GM21447 (cell line): ENCODE measurements around the gene PRM2.

ENCODE experiments used
- ATAC-seq: cut with Tn5 transposase; IDR thresholded peaks from one replicate; pipeline ENCODE4 v1.9.1; 2021; ENCODE audit not compliant: unreplicated experiment

Gene PRM2, protein sequence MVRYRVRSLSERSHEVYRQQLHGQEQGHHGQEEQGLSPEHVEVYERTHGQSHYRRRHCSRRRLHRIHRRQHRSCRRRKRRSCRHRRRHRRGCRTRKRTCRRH

DNA sequence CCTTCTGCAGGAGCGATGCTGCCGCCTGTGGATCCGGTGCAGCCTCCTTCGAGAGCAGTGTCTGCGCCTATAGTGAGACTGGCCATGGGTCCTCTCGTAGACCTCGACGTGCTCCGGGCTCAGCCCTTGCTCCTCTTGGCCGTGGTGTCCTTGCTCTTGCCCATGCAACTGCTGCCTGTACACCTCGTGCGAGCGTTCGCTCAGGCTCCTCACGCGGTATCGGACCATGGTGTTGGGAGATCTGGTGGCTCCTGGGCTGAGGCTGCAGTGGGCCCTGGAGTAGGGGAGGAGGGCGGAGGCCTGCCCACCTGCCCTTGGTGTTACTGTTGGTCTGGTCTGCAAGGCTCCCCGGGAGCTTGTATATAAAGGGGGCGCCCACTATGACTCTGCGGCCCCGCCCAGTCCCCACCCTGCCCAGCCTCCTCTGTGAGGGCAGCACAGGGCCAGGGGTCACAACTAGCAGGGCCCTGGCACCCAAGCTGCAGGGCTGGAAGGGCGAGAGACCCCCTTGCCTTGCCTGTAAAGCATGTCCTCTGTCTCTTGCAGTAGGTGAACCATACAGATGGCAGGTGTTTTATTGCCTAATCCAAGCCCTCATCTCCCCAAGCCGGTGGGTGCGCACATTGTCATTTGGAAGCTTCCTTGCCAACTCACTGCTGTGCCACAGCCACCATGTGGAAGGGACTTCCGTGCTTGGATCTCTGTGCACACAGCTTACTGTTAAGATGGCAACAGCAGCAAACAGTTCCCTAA lies at the start of gene PRM2:
PRM2 (minus strand) TSS at position 338 of the 753 bp plus-strand sequence; CDS start at position 228, 110 bp downstream.
- ATAC-seq: no peak

DNA sequence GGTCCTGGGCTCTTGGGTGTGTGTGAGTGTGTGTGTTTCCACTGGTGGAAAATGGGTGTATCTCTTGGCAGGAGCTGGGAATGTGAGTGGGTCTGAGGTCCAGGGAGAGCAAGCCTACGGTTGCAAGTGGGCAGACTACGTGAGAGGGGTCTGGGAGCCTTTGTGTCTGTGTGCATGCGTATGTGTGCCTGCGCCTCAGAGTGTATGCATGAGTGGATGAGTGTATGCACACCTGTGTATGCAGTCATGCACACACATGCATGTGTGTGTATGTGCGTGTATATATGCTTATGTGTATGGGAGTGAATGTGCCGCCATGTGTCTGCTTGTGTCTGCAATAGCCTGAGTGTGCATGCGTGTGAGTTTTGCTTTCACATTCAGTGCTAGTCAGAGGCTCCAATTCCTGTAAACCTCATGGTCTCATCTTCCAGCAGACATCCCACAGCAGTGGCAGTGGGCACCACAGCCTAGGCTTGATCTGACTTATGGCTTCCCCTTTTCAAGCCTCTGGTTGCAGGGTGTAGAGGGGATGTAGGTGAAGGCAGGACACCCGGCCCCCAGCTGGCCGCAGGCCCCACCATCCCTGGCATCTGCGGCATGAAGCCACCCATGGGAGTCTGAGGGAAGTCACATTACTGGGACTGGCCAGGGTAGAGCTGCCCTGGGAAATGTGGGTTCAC lies 49.3 kb upstream of the PRM2 start:
- no peak for ATAC-seq

DNA sequence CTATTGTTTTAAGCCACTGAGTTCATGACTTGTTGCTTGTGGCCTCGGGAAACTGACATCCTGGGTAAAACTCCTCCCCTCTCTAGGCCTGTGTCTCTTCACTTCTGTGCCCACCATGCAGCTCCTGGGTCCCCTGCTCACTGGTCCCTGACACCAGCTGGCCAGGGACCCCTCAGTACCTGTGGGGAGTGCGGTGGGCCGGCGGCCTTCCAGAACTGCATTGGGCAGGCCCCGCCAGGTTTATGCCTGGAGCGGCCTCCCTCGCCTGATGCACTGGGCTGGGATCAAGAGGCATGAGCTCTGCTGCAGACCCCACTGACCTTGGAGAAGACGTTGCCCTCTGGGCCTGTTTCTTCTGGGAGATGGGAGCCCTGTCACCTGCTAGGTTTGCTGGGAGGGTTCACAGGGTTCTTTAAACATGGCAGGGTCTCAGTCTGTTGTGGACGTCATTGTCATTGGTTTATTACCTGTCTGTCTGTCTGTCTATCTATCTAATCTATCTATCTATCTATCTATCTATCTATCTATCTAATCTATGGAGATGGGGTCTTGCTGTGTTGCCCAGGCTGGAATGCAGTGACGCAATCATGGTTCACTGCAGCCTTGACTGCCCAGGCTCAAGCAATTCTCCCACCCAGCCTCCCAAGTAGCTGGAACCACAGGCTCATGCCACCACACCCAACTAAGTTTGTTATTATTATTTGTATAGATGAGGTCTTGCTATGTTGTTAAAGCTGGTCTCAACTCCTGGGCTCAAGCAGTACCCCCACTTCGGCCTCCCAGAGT lies 47.5 kb upstream of the PRM2 start:
- ATAC-seq: no peak

DNA sequence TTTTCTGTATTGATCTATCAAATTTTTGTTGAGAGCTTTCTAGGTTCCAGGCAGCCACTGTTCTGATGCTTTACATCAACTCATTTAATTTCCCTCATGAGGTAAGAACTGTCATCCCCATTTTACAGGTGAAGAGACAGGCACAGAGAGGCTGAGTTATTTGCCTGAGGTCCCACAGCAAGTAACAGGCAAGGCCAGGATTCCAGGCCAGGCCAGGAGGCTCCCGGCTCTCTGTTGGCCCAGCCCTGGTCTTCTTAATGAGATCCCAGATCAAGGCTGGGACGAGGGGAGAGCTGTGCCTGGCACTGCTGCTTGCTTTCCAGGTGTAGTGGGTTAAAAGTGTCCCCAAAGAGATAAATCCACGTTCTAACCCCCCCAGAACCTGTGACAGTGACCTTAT lies 46.5 kb upstream of the PRM2 start:
- no peak for ATAC-seq

DNA sequence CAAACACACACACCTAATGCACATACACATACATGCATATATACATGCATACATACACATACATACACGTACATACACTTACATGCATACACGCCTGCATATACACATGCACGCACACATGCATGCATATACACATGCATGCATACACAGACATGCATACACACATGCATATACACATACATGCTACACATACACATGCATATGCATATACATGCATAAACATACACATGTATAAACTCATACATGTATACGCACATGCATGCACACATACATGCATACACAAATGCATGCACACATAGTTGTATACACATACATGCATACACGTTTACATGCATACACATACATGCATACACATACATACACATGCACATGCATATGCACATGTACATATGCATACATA lies 45.4 kb upstream of the PRM2 start:
- no peak for ATAC-seq

DNA sequence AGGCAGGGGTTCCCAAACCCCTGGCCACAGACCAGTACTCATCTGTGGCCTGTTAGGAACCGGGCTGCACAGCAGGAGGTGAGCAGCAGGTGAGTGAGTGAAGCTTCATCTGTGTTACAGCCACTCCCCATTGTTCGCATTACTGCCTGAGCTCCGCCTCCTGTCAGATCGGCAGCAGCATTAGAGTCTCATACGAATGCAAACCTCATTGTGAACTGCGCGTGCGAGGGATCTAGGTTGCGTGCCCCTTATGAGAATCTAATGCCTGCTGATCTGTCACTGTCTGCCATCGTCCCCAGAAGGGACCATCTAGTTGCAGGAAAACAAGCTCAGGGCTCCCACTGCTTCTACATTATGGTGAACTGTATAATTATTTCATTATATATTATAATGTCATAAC lies 43.9 kb upstream of the PRM2 start:
- no peak for ATAC-seq

DNA sequence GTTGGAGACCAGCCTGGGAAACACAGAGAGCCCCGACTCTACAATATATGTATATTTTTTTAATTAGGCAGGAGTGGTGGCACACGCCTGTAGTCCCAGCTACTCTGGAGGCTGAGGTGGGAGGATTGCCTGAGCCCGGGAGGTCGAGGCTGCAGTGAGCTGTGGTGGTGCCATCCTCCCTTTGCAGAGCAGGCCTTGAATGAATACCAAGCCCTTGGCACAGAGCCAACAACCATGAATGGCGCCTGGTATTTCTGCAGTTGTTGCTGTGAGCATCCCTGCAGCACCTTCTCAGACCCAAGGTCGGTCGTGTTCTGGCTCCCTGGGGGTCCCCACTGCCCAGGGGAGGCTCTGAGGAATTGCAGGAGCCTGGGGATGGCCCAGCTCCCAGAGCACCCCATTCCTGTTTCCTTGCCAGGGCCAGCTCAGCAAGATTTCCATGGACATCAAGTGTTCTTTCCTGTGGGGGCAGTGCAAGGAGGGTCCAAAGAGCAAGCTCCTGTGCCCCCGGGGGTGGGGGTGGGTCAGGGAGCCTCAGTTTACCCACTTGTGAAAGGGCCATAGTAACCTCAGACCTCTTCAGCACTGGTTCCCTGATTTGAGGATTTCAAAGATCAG lies 43.4 kb upstream of the PRM2 start:
- no peak for ATAC-seq

DNA sequence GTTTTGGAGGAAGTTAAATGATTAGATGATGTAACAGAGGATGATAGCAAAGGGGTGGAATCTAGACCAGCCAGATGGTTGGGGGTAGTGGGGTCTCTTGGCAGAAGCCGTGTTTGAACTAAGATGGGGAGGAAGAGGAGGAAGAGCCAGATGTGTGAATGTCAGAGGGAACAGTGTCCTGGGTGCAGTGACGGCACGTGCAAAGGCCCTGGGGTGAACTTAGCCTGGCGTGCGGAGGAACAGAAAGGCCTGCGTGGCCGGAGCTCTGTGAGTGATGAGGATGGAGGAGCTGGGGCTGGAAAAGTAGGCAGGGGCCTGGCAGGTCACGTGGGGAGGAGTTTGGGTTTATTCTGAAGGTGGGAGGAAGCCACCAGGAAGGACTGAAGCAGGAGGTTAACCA lies 42.5 kb upstream of the PRM2 start:
- no peak for ATAC-seq

DNA sequence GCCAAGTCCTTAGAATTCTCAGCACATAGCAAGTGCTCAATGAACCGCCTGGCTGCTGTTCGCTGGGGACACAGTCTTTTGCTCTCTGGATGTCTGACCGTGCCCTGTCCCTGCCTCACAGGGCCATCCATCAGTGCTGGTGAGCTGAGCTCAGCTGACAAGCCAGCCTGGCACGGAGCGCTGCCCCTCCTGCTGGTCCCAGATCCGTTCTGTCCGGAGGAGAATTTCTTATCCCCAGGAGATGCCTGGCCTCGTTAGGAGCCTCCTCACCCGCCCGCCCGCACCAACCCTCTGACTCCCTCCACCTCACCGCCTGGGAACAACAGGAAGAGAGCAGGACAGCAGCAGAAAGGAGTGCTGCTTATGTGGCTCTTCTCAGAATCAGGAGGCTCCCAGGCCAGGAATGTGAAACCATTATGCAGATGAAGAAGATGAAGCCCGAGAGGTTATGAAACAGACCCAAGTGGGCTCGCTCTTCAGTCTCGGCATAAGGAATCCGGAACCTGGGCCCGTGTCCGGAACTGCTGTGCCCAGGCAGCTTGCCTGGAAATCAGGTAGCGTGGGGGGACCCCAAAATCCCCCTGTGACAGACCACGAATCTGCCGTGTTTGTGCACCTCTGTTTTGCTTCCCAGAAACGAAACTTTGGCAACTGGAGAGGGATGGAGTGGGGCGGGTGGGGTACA lies 40.2 kb upstream of the PRM2 start:
- no peak for ATAC-seq

DNA sequence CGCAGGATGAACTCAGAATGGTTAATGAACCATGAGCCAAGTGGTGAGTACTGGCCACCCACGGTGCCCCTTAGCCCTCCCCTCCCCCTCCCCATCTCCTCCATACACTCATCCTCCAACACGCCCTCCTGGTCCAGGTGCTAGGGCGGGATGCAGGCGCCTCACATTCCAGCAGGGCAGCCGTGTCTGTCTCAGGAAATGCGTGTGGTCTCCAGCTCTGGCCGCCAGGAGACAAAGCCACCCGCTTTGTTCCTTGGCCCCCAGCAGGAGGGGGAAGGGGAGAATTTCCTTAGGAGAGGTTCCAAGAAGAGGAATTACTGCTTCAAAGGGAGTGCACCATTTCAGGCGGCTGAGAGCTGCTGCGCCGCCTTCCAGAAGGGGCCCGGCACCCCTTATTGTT lies 39.2 kb upstream of the PRM2 start:
- no peak for ATAC-seq

DNA sequence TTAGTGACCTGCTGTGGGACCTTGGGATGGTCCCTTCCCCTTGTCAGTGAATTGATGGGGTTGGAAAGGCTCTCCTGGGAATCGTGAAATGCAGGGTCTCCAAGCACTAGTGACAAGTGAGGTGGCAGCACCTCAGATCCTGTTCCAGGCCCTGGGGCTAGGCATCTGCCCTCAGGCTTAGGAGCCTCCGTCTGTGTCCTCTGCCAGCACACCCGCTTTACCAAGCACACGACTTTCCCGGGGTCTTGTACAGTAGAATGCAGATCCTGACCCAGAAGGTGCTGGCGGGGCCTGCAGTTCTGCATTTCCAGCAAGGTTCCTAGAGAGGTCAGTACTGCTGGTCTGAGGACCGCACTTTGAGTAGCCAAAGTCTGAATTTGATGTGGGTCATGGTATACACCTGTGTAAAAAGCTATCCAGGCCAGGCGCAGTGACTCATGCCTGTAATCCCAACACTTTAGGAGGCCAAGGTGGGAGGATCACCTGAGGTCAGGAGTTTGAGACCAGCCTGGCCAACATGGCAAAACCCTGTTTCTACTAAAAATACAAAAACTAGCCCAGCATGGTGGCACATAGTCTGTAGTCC lies 38.1 kb upstream of the PRM2 start:
- no peak for ATAC-seq

DNA sequence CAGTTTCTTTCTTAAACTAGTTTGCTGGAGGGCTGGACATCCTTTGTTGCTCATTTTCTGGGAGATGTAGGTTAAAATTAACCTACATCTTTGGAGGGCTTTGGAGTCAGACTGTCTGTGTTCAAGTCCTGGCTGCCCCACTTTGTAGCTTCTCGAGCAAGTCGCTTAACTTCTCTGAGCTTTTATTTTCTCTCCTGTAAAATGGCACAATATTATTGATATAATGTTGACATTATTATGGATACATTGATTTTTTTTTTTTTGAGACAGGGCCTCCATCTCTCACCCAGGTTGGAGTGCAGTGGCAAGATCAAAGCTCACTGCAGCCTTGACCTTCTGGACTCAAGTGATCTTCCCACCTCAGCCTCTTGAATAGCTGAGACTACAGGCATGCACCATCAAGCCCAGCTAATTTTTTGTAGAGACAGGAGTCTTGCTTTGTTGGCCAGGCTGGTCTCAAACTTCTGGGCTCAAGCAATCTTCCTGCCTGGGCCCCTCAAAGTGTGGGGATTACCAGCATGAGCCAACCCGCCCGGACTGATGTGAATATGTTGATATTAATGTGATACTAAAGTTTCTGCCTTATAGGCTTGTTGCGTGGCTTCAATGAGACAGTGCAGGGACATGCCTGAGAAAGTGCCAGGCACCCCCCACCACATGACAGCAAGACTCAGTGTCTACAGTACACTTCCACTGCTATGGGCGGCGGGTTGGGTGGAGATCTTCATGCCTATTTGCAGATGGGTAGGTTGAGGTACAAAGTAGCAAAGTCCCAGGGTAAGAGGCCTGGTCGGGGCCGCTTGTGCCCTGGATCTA lies 37.4 kb upstream of the PRM2 start:
- no peak for ATAC-seq

DNA sequence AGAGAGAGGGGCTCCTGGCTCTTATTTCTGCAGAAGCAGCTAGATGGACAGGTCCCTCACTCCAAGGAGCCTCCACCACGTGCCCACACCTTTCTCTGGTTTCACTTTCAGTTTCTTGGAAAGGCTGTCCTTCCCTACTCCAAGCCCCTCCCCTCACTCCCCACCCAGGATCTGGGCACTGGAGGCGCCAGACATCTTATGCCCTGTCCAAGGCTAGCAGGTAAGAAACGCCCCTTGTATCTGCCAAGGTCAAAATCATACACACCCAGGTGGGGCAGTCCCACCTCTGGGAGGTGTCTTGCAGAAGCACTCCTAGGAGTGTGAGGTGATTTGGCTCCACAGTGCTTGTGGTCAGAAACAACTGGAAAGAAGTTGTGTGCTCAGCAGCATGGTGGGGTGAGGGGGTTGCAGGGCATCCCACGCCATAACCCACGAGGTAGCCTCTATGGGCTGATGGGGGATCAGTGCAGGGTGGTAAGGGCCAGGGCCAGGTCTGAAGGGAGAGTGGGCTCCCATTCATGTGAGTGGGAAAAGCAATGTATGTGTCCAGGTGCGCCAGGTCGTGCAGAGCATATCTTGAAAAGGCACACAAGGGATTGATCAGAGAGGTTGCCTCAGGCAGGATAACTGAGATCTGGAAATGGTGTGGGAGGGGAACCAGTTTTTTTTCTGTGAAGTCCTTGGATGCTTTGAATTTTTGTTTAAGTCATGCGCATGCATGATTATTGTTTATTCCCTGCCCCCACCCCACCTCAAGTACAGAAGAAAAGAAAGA lies 36.6 kb upstream of the PRM2 start:
- ATAC-seq: no peak

DNA sequence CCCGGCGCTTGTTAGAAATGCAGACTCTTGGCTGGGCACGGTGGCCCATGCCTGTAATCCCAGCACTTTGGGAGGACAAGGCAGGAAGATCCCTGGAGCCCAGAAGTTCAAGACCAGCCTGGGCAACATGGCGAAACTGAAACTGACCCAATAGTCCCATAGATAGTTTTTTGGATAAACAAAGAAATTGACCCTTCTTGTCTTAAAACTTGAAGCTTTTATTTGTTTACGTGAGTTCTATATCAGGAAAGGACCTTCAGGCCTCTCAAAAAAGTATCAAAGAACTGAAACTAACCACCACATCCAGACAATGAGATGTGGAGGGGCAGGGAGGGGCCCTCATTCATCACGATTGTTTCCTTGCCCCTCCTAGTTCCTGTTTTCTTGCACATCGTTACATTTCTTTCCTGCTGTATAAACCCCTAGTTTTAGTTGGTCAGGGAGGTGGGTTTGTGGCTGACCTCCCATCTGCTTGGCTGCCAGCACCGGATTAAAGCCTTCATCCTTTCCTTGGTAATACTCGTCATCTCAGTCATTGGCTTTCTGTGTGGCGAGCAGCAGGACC lies 34.8 kb upstream of the PRM2 start:
- peak; percentile 30 for ATAC-seq

DNA sequence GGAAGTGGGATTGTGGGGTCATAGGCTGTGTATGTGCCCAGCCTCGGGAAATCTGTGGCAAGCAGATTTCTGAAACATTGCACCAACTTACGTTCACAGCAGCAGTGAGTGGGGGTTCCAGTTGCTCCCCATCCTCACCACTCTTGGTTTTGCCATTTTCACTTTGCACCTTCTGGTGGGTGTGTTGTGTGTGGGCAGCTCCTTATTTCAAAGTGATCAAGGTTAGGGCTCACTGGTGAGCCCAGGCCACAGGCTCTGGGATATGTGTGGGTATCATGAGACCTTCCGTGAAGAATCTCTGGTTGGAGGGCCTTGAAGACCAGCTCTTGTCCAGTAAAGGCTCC lies 34.3 kb upstream of the PRM2 start:
- ATAC-seq: no peak

DNA sequence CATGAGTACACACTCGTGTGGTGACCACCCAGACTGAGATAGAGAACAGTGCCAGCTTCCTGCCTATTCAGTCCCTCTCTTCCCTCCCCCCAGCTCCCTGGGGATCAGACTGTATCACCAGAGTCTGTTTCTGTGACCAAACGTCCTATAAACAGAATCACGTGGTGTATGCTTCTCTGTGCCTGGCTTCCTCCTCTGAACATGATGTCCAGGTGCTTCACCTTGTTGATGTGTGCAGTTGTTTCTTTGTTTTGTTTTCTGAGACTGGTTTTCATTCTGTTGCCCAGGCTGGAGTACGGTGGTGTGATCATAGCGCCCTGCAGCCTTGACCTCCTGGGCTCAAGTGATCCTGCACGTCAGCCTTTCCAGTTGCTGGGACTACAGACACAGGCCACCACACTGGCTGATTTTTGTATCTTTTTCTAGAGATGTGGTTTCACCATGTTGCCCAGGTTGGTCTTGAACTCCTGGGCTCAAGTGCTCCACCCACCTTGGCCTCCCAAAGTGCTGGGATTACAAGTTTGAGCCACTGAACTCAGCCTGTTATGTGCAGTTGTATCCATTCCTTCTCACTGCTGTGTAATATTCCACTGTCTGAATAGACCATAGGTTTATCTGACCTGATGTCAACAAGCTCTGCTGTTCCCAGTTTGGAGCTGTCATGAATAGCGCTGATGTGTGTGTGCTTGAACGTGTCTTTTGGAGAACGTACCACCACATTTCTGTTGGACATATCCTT lies 33.8 kb upstream of the PRM2 start:
- ATAC-seq: peak; percentile 40

DNA sequence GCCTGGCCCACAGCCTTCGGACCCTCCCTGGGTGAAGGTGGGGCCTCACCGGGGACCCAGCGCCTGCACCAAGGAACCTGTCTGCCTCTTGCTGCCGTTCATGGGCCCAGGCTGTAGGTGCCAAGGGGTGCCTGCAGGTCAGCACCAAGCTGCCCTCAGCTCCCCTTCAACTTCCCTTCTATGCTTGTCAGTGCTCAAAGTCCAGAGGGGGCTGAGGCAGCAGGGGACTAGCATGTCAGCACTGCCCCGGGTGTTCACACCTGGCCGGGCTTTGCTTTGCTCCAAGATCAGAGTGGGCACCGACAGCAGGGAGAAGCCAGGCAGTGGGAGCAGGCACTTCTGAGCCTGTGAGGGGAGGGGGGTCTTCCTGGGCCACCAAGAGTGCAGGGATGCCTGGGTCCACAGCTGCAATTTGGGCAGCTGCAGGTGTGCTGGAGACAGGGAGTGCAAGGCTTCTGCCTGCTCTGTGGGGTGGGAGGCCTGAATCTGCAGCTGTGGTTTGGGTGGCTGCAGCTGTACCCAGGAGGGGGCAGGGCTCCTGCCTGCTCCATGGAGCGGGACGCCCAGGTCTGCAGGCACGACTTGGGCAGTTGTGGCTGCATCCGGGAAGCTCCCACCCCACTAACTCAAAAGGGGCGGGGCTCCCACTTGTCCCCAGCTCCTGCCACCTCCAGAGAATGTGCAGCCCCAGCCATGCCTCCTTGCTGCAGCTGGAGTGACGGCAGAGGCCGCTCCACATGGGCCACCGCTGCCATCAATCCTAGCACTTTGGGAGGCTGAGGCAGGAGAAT lies 32.4 kb upstream of the PRM2 start:
- peak; percentile 35 for ATAC-seq
